MCF 10A (cell line): ENCODE data around the gene DCTN5. TPM values are rescaled to one million over a fixed set of nuclear protein-coding genes. Genes with fewer than 3 reads are reported as not detected.

ENCODE experiments used
- BruUV-seq: library from RNA; stranded (reverse); fragments of 400-500 nt; replicated peaks from 2 replicates; lab custom pipeline; 2021; lab: Mats Ljungman, UMichigan
- CTCF ChIA-PET: fragments of 300-600 bp; sonication (Branson Sonifier 250); formaldehyde crosslinking; extraction: SDS; loops from one replicate; lab custom pipeline; 2021; ENCODE audit warnings: antibody characterized with exemption, inconsistent platforms; lab: Yijun Ruan, JAX
- POLR2A ChIA-PET: fragments of 300-600, 350-650 bp; sonication (Branson Sonifier 250); formaldehyde crosslinking; extraction: SDS; loops from one replicate; lab custom pipeline; 2020; ENCODE audit warnings: antibody characterized with exemption, inconsistent platforms; lab: Yijun Ruan, JAX
- DNase-seq: peaks from one replicate; pipeline ENCODE4 v3.0.0-alpha.2; 2018; ENCODE audit not compliant: unreplicated experiment
- H3K27ac Mint-ChIP-seq: one replicate; pipeline ENCODE4 v1.8.0; 2022; ENCODE audit warnings: mild to moderate bottlenecking, low read depth, mixed read lengths; ENCODE audit not compliant: unreplicated experiment
- H3K27me3 Mint-ChIP-seq: one replicate; pipeline ENCODE4 v1.8.0; 2022; ENCODE audit warnings: mixed read lengths; ENCODE audit not compliant: insufficient read depth, unreplicated experiment
- H3K36me3 Mint-ChIP-seq: one replicate; pipeline ENCODE4 v1.8.0; 2022; ENCODE audit warnings: mild to moderate bottlenecking, moderate library complexity, mixed read lengths; ENCODE audit not compliant: insufficient read depth, unreplicated experiment
- H3K4me1 Mint-ChIP-seq: one replicate; pipeline ENCODE4 v1.8.0; 2022; ENCODE audit warnings: mixed read lengths; ENCODE audit not compliant: insufficient read depth, unreplicated experiment
- H3K4me3 Mint-ChIP-seq: one replicate; pipeline ENCODE4 v1.8.0; 2022; ENCODE audit warnings: mild to moderate bottlenecking, moderate library complexity, mixed read lengths; ENCODE audit not compliant: unreplicated experiment
- H3K9me3 Mint-ChIP-seq: one replicate; pipeline ENCODE4 v1.8.0; 2022; ENCODE audit warnings: mixed read lengths; ENCODE audit not compliant: unreplicated experiment
- intact Hi-C: fragments of 100-400 bp; cut with micrococcal nuclease; formaldehyde crosslinking; loops from 2 replicates; pipeline ENCODE4 v1.14.1; 2022
- total RNA-seq: library from RNA; stranded (reverse); gene quantifications from 2 replicates; pipeline ENCODE4 v1.2.3, GENCODE V29; 2022
- TF ChIP-seq, protein P1 (sequence below): fragments of 200-600 bp; IDR thresholded peaks from one replicate; pipeline ENCODE4 v1.8.0; 2022; ENCODE audit warnings: antibody characterized with exemption, mild to moderate bottlenecking; ENCODE audit not compliant: unreplicated experiment

The DCTN5 gene
- total RNA-seq, 1 experiment from 2014 or later = 66.6 TPM

DNA sequence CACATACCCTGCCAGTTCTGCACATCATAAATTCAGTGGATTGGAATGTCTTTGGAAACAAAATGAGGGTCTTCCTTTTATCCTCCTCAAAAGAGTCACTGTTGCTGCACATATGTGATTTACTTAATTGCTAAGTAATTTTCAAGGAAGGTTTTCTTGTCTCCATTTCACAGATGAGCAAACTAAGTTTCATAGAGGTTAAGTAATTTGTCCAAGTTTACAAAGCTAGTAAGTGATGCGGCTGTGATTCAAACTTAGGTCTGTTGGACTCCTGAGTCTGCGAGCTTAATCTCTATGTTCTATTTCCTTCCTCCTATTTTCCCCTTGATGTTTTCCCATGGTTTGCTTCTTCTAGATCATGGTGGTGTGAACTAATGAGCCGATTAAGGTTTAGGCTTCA, 85.4 kb downstream of the DCTN5 start:
- ChIA-PET POLR2A (interaction anchor here (1.0 kb wide), 1 partner anchor 27 kb away, joined by 3 read pairs; no protein-coding TSS in a partner anchor), CTCF (interaction anchor here (0.5 to 2.9 kb wide), 4 partner anchors 10 to 310 kb away, joined by 3 to 28 read pairs (median 7); partner anchors contain the start of gene PLK1)
- TF ChIP-seq, protein P1, sequence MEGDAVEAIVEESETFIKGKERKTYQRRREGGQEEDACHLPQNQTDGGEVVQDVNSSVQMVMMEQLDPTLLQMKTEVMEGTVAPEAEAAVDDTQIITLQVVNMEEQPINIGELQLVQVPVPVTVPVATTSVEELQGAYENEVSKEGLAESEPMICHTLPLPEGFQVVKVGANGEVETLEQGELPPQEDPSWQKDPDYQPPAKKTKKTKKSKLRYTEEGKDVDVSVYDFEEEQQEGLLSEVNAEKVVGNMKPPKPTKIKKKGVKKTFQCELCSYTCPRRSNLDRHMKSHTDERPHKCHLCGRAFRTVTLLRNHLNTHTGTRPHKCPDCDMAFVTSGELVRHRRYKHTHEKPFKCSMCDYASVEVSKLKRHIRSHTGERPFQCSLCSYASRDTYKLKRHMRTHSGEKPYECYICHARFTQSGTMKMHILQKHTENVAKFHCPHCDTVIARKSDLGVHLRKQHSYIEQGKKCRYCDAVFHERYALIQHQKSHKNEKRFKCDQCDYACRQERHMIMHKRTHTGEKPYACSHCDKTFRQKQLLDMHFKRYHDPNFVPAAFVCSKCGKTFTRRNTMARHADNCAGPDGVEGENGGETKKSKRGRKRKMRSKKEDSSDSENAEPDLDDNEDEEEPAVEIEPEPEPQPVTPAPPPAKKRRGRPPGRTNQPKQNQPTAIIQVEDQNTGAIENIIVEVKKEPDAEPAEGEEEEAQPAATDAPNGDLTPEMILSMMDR = no peak
- no peak for DNase-seq
- H3K9me3 Mint-ChIP-seq = peaks cover 7% of the 10 kb centered on the region
- H3K27me3 Mint-ChIP-seq = no peaks in the 10 kb centered on the region
- no peak overlapping the region for H3K4me3 Mint-ChIP-seq
- intact Hi-C loops = loop anchor here (2.0 kb wide), 1 partner anchor 48 kb away; the partner anchor contains the start of gene PLK1
- no TSS peak for BruUV-seq
- H3K27ac Mint-ChIP-seq = no peak overlapping the region
- H3K36me3 Mint-ChIP-seq = no peaks in the 10 kb centered on the region
- peaks cover 14% of the 10 kb centered on the region for H3K4me1 Mint-ChIP-seq

Other genes starting within 250 kb of the DCTN5 start
- 10.0 and 16.7 TPM in 2 replicates for gene COG7, start 188.3 kb upstream of the DCTN5 start, total RNA-seq
- gene GGA2, start 131.0 kb upstream of the DCTN5 start, total RNA-seq = 22.2 and 40.9 TPM in 2 replicates
- 24.4 and 32.8 TPM in 2 replicates for gene EARS2, start 84.1 kb upstream of the DCTN5 start, total RNA-seq
- 49.1 and 50.8 TPM in 2 replicates for gene UBFD1, start 83.7 kb upstream of the DCTN5 start, total RNA-seq
- gene NDUFAB1, start 45.1 kb upstream of the DCTN5 start, total RNA-seq = 98.3 and 112 TPM in 2 replicates
- 13.7 and 20.8 TPM in 2 replicates for gene PALB2, start 156 bp upstream of the DCTN5 start, total RNA-seq
- 50.7 and 74.8 TPM in 2 replicates for gene PLK1, start 37.4 kb downstream of the DCTN5 start, total RNA-seq
- not detected in 2 replicates for gene ERN2, start 71.8 kb downstream of the DCTN5 start, total RNA-seq
- not detected in 2 replicates for gene CHP2, start 113.6 kb downstream of the DCTN5 start, total RNA-seq
- not detected in 2 replicates for gene PRKCB, start 194.5 kb downstream of the DCTN5 start, total RNA-seq